Right lobe of liver (tissue), 6 donors: ENCODE measurements around the gene KRTAP12-1. TPM values are rescaled to one million over a fixed set of nuclear protein-coding genes. Genes with fewer than 3 reads are reported as not detected.

Source experiments
- ATAC-seq, 4 donors: fragments of 200-7000 bp; cut with Tn5 transposase; one replicate each; pipeline ENCODE4 v1.9.1; 2020; ENCODE audit warnings: mild to moderate bottlenecking in 4 of 4, moderate library complexity in 4 of 4
- DNase-seq, 3 donors: peaks; one replicate each; pipeline ENCODE4 v3.0.0-alpha.2; 2020
- H3K27ac ChIP-seq, 3 donors: fragments of 200-600 bp; one replicate each; pipeline ENCODE4 v1.8.0; 2022
- H3K27me3 ChIP-seq, 2 donors: fragments of 200-600 bp; one replicate each; pipeline ENCODE4 v1.8.0; 2022
- H3K36me3 ChIP-seq, 4 donors: fragments of 200-600 bp; sonication (generic) in 1 of 4; one replicate each; pipeline versions ENCODE4 v1.5.1 to v1.8.0; 2017 to 2022; ENCODE audit warnings: control low read depth in 1 of 4
- H3K4me1 ChIP-seq, 4 donors: fragments of 200-600 bp; sonication (generic) in 1 of 4; one replicate each; pipeline versions ENCODE4 v1.5.1 to v1.8.0; 2017 to 2022; ENCODE audit warnings: control low read depth in 1 of 4
- H3K4me3 ChIP-seq, 3 donors: fragments of 200-600 bp; one replicate each; pipeline ENCODE4 v1.8.0; 2022
- H3K9me3 ChIP-seq, 4 donors: fragments of 200-600 bp; sonication (generic) in 1 of 4; one replicate each; pipeline versions ENCODE4 v1.5.1 to v1.8.0; 2017 to 2022; ENCODE audit warnings: control low read depth in 1 of 4
- POLR2A ChIP-seq: fragments of 450-650 bp; IDR thresholded peaks from one replicate; pipeline ENCODE4 v1.6.1; 2017; ENCODE audit warnings: antibody characterized with exemption, mild to moderate bottlenecking
- WGBS: methylation state at CpG from one replicate; pipeline ENCODE4 v1.1.6; 2018; ENCODE audit warnings: low coverage, low lambda C conversion rate; ENCODE audit not compliant: insufficient coverage; ENCODE audit errors: missing lambda C conversion rate; 5-methylcytosine and 5-hydroxymethylcytosine counted together
- intact Hi-C, 2 donors: fragments of 100-400 bp; cut with DNase I; formaldehyde crosslinking; loops; one replicate each; pipeline versions ENCODE4 v1.11.2 to v1.14.1; 2022
- long read RNA-seq: library from polyadenylated mRNA; unstranded; transcript quantifications from one replicate; pipeline ENCODE4 v2.0.0, GENCODE V29; 2019
- total RNA-seq, 6 experiments: library from RNA; depleted of rRNA in 2 of 6; stranded (reverse); fragments of >200 nt in 2 of 6; fragmentation: NEBNext Ultra II Directional in 3 of 6; extraction: Animal tissue kit (Norgen Biotek cat#: 25700) in 3 of 6; gene quantifications; one replicate each; pipeline versions ENCODE4 v1.1.0 to v1.2.4, GENCODE V29; 2016 to 2023
- TF ChIP-seq, protein P1 (sequence below), 4 donors: fragments of 200-600 bp in 3 of 4; fragments of 450-650 bp in 1 of 4; IDR thresholded peaks; one replicate each; pipeline versions ENCODE4 v1.5.1 to v1.8.0; 2016 to 2022; ENCODE audit warnings: antibody characterized with exemption in 4 of 4, mild to moderate bottlenecking in 2 of 4
- donor health status: DM: no; HTN: yes; CAD: no.
- donor health status: DM: no; HTN: no; CAD: no.
- donor health status: DM: no; HTN: no; CAD: no.
- donor health status: DM: no; HTN: yes; CAD: no.
- donor health status: DM: no; HTN: yes; CAD: no.

Gene KRTAP12-1, protein sequence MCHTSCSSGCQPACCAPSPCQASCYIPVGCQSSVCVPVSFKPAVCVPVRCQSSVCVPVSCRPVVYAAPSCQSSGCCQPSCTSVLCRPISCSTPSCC
- not detected for total RNA-seq
- long read RNA-seq = 0 reads

DNA sequence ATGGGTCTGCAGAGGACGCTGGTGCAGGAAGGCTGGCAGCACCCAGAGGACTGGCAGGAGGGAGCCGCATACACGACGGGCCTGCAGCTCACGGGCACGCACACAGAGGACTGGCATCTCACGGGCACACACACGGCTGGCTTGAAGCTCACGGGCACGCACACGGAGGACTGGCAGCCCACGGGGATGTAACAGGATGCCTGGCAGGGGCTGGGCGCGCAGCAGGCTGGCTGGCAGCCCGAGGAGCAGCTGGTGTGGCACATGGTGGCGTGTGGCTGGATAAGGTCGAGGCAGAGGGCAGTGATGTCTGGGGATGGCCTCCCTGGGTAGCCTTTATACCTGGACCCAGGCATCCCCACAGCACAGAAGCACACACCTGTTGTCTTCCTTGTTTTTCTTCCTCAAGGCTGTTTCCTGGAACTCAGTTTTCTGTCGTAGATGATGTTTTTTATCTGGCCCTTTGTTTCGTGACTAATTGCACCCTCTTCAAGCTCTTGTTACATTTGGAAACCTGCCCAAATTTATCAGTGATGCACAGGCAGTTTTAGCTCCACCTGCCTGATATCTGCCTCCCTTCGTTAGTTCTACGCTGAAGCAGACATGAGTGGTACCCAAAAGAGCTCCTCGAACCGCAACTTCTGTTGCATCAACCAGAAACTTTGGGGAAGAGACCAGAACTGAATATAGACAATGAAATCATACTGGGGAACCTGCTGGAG is at the start of gene KRTAP12-1:
KRTAP12-1 (minus strand) TSS at position 303 of the 719 bp plus-strand sequence; CDS start at position 263, 40 bp downstream.
- no peak for ATAC-seq
- WGBS = 56% methylated on average over 7 of the region's 23 CpGs

DNA sequence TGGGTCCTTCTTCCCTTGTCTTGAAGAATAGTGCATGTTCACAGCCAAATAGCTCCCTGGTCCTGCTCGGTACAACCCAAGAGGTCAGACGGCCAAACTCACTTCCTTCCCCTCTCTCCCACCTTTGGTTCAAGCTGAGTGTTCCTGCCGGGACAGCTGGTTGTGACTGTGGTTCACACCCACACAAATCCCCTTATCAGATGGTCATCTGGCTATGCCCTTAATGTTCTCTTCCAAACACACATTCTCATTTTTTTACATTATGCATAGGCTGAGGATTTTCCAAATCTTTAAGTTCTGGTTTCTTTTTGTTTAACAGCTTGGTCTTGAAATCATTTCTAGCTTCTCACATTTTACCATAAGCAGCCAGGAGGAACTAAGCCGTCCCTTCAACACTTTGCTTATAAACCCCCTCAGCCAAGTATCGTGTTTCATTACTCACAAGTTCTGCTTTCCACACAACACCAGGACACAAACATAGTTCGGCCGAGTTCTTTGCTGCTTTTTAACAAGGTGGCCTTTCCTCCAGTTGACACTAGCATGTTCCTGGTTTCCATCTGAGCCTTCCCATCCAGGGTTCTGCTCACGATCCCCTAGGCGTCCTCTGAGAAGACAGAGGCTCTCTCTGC is 49.1 kb upstream of the KRTAP12-1 start:
- WGBS = 73% methylated on average over 7 of the region's 9 CpGs
- TF ChIP-seq, protein P1, sequence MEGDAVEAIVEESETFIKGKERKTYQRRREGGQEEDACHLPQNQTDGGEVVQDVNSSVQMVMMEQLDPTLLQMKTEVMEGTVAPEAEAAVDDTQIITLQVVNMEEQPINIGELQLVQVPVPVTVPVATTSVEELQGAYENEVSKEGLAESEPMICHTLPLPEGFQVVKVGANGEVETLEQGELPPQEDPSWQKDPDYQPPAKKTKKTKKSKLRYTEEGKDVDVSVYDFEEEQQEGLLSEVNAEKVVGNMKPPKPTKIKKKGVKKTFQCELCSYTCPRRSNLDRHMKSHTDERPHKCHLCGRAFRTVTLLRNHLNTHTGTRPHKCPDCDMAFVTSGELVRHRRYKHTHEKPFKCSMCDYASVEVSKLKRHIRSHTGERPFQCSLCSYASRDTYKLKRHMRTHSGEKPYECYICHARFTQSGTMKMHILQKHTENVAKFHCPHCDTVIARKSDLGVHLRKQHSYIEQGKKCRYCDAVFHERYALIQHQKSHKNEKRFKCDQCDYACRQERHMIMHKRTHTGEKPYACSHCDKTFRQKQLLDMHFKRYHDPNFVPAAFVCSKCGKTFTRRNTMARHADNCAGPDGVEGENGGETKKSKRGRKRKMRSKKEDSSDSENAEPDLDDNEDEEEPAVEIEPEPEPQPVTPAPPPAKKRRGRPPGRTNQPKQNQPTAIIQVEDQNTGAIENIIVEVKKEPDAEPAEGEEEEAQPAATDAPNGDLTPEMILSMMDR (IDR thresholded peaks at IDR 0.05) = no peak
- TF ChIP-seq POLR2A = no peak
- intact Hi-C loops = no loop called here
- Histone ChIP-seq H3K4me3 (no peak overlapping the region), H3K27ac (no peak overlapping the region), H3K36me3 (no peaks in the 10 kb centered on the region), H3K9me3 (no peaks in the 10 kb centered on the region), H3K27me3 (no peaks in the 10 kb centered on the region), H3K4me1 (no peaks in the 10 kb centered on the region)
- ATAC-seq = no peak
- DNase-seq = no peak

More for the DNA sequence above, at the start of gene KRTAP12-1:
- no peaks in the 10 kb centered on the region for H3K27me3 ChIP-seq
- no peaks in the 10 kb centered on the region for H3K36me3 ChIP-seq
- no peak for TF ChIP-seq POLR2A
- TF ChIP-seq, protein P1 (IDR thresholded peaks at IDR 0.05) = no peak
- H3K4me1 ChIP-seq = no peaks in the 10 kb centered on the region
- H3K9me3 ChIP-seq = no peaks in the 10 kb centered on the region
- no peak within 1 kb of the TSS for H3K4me3 ChIP-seq
- H3K27ac ChIP-seq = no peak within 1 kb of the TSS
- intact Hi-C loops = no loop called here
- DNase-seq = no peak

DNA sequence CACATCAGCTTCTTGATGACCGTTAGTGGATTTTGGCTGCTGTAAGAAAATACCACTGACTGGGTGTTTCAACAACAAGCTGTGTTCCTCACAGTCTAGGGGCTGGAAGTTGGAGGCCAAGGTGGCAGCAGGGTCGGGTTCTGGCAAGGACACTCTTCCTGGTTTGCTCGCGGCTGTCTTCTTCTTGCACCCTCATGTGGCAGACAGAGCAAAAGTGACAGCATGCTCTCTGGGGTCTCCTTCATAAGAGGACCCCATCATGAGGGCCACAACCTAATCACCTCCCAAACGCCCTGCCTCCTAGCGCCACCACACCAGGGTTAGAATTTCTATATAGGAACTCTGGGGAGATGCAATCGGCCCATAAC is 48.0 kb upstream of the KRTAP12-1 start:
- TF ChIP-seq, protein P1 (IDR thresholded peaks at IDR 0.05) = no peak
- TF ChIP-seq POLR2A = no peak
- no peak for DNase-seq
- Histone ChIP-seq H3K27ac (no peak overlapping the region), H3K27me3 (no peaks in the 10 kb centered on the region), H3K4me1 (no peaks in the 10 kb centered on the region), H3K36me3 (no peaks in the 10 kb centered on the region), H3K9me3 (no peaks in the 10 kb centered on the region), H3K4me3 (no peak overlapping the region)
- WGBS = 89% methylated on average over 3 of the region's 7 CpGs
- ATAC-seq = no peak
- intact Hi-C loops = no loop called here

DNA sequence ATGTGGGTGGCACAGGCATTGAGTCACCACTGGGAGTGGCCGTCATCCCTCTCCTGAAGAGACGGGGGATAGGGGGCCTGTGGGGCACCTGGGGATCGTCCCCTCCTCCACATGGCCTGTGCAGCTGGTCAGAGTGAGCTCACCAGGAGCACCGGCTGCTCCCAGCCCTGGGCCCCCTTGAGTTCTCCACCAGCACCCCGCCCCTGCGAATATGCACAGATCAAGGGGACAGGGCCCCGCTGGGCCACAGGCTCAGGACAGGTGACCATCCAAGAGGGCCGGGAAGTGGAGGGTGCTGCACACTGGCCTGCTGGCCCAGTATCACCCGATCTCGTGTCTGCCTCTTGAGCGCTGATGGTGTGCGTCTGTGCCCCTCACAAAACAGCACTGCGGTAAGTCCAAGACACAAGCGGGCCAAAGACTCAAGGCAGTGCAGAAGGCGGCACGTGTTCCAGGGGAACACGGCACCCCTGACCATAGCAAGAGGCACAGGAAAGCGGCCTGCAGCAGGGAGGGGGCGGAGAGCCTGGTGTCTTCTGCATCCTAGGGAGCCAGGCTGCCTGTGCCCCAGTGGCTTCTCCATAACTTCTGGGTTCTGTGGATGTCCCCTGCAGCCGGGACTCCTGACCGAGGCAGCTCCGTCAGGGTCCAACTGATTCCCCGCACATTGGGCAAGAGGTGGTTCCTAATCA is 47.5 kb upstream of the KRTAP12-1 start:
- DNase-seq (no peak), ATAC-seq (no peak)
- Histone ChIP-seq H3K4me1 (no peaks in the 10 kb centered on the region), H3K9me3 (no peaks in the 10 kb centered on the region), H3K36me3 (no peaks in the 10 kb centered on the region), H3K4me3 (no peak overlapping the region), H3K27me3 (no peaks in the 10 kb centered on the region), H3K27ac (no peak overlapping the region)
- no CpG with 5 or more reads among the region's 23 CpGs for WGBS
- no peak for TF ChIP-seq POLR2A
- intact Hi-C loops = no loop called here

DNA sequence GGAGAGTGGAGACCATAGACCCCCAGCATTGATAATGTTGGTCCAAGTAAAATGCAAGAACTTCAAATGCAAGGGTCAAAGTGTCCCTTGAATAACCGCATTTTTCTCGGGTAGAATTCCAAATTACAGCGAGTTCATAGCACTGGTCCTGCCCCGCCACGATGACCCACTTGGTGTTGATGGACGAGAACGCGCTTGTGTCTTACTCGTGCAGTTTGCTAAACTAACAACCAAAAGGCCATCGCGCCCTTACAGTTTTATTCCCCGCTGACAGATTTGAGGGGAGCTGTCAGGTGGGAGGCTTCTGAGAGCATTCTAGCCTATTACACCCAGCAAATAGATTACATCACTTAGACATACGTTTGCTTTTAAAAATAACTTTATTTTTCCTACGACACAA is 46.8 kb upstream of the KRTAP12-1 start:
- TF ChIP-seq, protein P1 (IDR thresholded peaks at IDR 0.05) = no peak
- Histone ChIP-seq H3K4me3 (no peak overlapping the region), H3K27me3 (peaks cover 0 to 4% of the 10 kb centered on the region in 2 donors), H3K36me3 (no peaks in the 10 kb centered on the region), H3K4me1 (no peaks in the 10 kb centered on the region), H3K27ac (no peak overlapping the region), H3K9me3 (no peaks in the 10 kb centered on the region)
- intact Hi-C loops = no loop called here
- 79% methylated on average over 7 of the region's 14 CpGs for WGBS
- DNase-seq (no peak), ATAC-seq (no peak)
